HG03196 (cell line): ENCODE measurements around the gene NIN.
A peak's percentile ranks its signal among the peaks of the same experiment; 100 is the strongest.

Experiments used
- ATAC-seq: cut with Tn5 transposase; IDR thresholded peaks from one replicate; pipeline ENCODE4 v1.9.1; 2021; ENCODE audit not compliant: unreplicated experiment

NIN gene

GRCh38 chr14:50830932-50831725 is at the start of gene NIN:
Gene NIN, minus strand, starts transcription at chr14:50831162. Its CDS starts 9,106 bp downstream, at chr14:50822056.
- peak; percentile 75 for ATAC-seq

GRCh38 chr14:50875359-50876070 is 44.6 kb upstream of the NIN start:
- ATAC-seq, result peak; percentile 87

DNA sequence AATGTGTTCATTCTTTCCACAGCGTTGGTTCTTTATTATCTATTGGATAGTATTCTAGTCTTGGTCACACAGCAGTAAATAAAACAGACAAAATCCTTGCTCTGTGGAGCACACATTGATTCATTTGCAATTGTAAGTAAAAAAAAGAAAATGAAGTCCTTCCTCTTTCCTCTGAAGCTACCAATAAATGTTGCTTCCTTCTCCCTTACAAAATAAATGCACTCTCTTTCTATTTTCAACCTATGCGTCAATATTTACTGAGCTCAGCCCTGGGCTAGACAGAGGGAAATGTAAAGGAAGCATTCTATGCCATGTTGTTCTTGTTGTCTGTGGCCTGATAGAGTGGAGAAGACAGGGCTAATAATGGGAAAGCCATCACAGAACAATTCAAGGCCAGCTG is 43.8 kb upstream of the NIN start:
- no peak for ATAC-seq

DNA sequence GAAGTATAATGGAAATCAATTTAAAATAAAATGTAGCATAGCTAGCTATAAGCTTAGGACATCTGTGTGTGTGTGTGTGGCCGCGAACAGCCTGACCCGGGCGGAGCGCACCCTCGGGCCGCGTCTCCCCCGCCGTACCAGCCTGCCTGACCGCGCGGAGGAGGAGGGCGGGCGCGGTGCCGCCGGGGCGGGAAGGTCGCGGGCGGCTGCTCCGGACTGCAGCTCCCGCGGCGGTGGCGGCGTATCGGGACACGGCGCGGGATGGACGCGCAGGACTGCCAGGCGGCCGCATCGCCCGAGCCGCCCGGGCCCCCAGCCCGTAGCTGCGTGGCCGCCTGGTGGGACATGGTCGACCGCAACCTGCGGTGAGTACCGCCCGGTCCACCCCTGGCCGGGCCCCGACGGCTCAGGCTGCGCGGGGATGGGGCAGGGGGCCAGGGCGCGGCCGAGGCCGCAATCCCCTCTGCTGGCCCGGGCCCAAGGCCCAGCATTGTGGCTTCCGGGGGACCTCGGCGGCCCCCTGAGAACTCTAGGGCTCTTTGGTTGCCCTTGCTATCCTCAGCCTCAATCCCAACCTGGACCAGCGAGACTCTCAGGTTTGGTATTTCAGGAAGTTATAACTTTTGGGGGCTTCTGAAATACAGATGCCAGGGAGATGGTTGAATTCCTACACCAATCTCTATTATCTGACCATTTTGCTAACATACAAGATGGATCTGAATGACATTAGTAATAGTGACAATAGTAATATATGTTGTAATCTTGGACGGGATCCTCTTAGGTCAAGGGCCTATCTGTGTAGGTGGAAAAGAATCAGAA is 41.2 kb upstream of the NIN start, which contains the start of gene ABHD12B:
Gene ABHD12B, plus strand, starts transcription at position 140 of the 819 bp plus-strand sequence. Its CDS starts 122 bp downstream, at position 262.
- ATAC-seq, result no peak

GRCh38 chr14:50871228-50871627 is 40.3 kb upstream of the NIN start:
- no peak for ATAC-seq

GRCh38 chr14:50865391-50866076 is 34.6 kb upstream of the NIN start:
- no peak for ATAC-seq

DNA sequence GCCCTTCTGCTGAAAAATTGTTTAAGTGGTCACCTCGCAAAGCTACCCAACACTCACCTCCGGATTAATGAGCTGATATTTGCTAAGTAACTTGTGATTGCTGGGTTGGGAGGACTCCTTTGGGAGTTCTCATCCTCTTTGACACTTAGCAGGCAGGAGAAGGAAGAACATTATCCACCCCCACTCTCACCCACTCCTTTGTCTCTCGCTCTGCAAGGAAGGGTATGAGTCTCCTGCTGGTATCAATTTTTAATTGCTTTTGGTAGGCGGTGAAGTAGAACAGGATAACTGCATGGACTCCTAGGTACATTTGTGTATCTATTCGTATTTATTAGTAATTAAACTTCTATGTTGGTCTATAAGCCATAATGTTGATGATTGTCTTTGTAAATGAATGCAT is 34.0 kb upstream of the NIN start:
- no peak for ATAC-seq

GRCh38 chr14:50864237-50864636 is 33.3 kb upstream of the NIN start:
- ATAC-seq, result no peak

- no peak for ATAC-seq
Observed at GRCh38 chr14:50862036-50862570, 31.1 kb upstream of the NIN start.

DNA sequence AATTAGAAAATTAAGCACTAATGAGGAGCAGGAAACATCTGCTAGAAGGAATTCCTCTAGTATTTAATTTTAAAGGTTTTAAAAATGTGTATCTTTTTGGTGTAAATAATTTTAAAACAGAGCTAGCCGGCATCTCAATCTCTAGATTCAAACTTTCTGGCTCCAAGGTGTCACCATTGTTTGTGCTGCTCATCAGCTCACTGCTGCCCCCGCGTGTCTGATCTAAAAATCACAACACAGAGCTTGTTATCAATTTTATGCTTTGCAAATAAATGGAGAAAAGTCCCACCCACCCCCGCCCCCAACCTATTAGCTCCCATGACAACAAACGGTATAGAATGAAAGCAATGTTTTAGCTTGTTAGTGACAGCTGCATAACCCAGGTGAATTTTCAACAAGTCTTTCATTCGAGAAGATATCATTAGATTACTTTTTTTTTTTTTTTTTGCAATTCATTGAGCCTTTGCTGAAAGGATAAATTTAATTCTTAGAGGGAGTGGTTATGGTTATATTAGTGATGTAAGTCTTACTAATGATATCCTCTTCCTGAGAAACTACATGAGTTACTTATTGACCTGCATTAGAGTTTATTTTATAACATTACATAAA is 29.6 kb upstream of the NIN start:
- peak; percentile 55 for ATAC-seq

GRCh38 chr14:50859296-50859624 is 28.3 kb upstream of the NIN start:
- peak; percentile 5 for ATAC-seq

- no peak for ATAC-seq
Observed at GRCh38 chr14:50856660-50857059, 25.7 kb upstream of the NIN start.

DNA sequence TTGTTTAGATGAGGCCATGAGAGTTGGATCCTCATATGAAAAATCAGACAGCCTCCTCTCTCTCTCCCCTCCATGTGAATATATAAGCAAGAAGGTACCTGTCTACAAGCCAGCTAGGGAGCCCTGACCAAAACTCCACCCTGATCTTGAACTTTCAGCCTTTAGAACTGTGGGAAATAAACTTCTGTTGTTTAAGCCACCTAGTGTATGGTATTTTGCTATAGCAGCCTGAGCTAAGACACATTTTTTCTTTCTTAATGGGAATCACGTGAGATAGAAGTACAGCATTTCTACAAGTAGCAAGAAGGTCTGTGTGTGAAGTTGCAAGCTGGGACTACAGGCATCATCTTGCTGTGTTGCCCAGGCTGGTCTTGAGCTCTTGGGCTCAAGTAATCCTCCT is 24.6 kb upstream of the NIN start:
- ATAC-seq, result no peak

GRCh38 chr14:50854521-50854920 is 23.6 kb upstream of the NIN start:
- no peak for ATAC-seq

GRCh38 chr14:50853891-50854290 is 22.9 kb upstream of the NIN start:
- ATAC-seq, result no peak

- no peak for ATAC-seq
Observed at GRCh38 chr14:50846226-50846880, 15.4 kb upstream of the NIN start.

DNA sequence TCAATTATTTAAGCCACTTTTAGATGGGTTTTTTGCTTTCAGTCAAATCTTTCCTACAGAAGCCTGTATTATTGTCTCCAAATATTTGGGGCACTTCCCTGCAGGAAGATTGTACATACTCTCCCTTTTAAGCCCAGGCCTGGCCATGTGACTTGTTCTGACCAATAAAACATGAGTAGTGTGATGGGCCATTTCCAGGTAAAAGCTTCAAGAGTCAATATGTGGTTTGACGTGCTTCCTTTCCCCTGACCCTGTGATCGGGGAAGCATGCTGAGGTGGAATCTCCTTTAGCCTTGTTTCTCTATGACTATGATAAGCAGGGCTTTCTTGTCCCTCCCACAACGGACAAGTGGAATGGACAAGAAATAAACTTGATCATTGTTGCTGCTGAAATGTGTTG is 14.2 kb upstream of the NIN start:
- ATAC-seq, result no peak

- no peak for ATAC-seq
Observed at GRCh38 chr14:50844391-50844790, 13.4 kb upstream of the NIN start.

- ATAC-seq, result no peak
Observed at GRCh38 chr14:50839691-50840090, 8.7 kb upstream of the NIN start.

GRCh38 chr14:50839048-50839447 is 8.1 kb upstream of the NIN start:
- ATAC-seq, result no peak
